IgD-negative memory B cell (primary cell): ENCODE measurements around the gene ATXN1. TPM values are rescaled to one million over a fixed set of nuclear protein-coding genes. Genes with fewer than 3 reads are reported as not detected.

Experiments
- H3K27ac Mint-ChIP-seq, 3 donors: one replicate each; pipeline ENCODE4 v1.8.0; 2020 to 2022; ENCODE audit warnings: mild to moderate bottlenecking in 3 of 3, mixed read lengths in 3 of 3, moderate library complexity in 1 of 3
- H3K27me3 Mint-ChIP-seq: one replicate; pipeline ENCODE4 v1.8.0; 2021; ENCODE audit warnings: mixed read lengths
- H3K36me3 Mint-ChIP-seq: one replicate; pipeline ENCODE4 v1.8.0; 2020; ENCODE audit warnings: mild to moderate bottlenecking, mixed read lengths
- H3K4me1 Mint-ChIP-seq, 3 donors: one replicate each; pipeline ENCODE4 v1.8.0; 2020 to 2022; ENCODE audit warnings: mixed read lengths in 3 of 3, mild to moderate bottlenecking in 1 of 3
- H3K4me3 Mint-ChIP-seq, 4 donors: one replicate each; pipeline ENCODE4 v1.8.0; 2020 to 2022; ENCODE audit warnings: mild to moderate bottlenecking in 4 of 4, mixed read lengths in 4 of 4, moderate library complexity in 3 of 4
- H3K9me3 Mint-ChIP-seq, 3 donors: one replicate each; pipeline ENCODE4 v1.8.0; 2020 to 2021; ENCODE audit warnings: mixed read lengths in 3 of 3, mild to moderate bottlenecking in 1 of 3
- polyA plus RNA-seq: library from polyadenylated mRNA; unstranded; fragments of 300-500 nt; fragmentation: Illumina TruSeq; gene quantifications from one replicate; pipeline ENCODE4 v1.2.3, GENCODE V29; 2021

Gene ATXN1
- polyA plus RNA-seq, 1 donor from 2014 or later, result 5.0 TPM

GRCh38 chr6:16438718-16439591 is 322.3 kb downstream of the ATXN1 start:
- H3K36me3 Mint-ChIP-seq, result peaks cover 8% of the 10 kb centered on the region
- peaks cover 6 to 27% (median 15%) of the 10 kb centered on the region in 3 donors for H3K4me1 Mint-ChIP-seq
- no peaks in the 10 kb centered on the region for H3K27me3 Mint-ChIP-seq
- H3K9me3 Mint-ChIP-seq, result peaks cover 0 to 4% (median 4%) of the 10 kb centered on the region in 3 donors
- H3K27ac Mint-ChIP-seq, result no peak overlapping the region
- no peak overlapping the region for H3K4me3 Mint-ChIP-seq

- Mint-ChIP-seq H3K4me3 (peak overlapping the region in 1 of 4 donors; percentile 67), H3K4me1 (peaks cover 8 to 35% (median 19%) of the 10 kb centered on the region in 3 donors), H3K27me3 (no peaks in the 10 kb centered on the region), H3K9me3 (peaks cover 0 to 4% (median 4%) of the 10 kb centered on the region in 3 donors), H3K36me3 (peaks cover 8% of the 10 kb centered on the region), H3K27ac (no peak overlapping the region)
These were observed 323.3 kb downstream of the ATXN1 start for GRCh38 chr6:16437984-16438383.

- Mint-ChIP-seq H3K27ac (peak overlapping the region in 1 of 3 donors; percentile 6), H3K36me3 (peaks cover 8% of the 10 kb centered on the region), H3K4me3 (no peak overlapping the region), H3K9me3 (peaks cover 0 to 4% (median 0%) of the 10 kb centered on the region in 3 donors), H3K27me3 (no peaks in the 10 kb centered on the region), H3K4me1 (peaks cover 16 to 42% (median 27%) of the 10 kb centered on the region in 3 donors)
These were observed 324.2 kb downstream of the ATXN1 start for GRCh38 chr6:16437095-16437494.

GRCh38 chr6:16436550-16436949 is 324.7 kb downstream of the ATXN1 start:
- Mint-ChIP-seq H3K4me1 (peaks cover 22 to 48% (median 33%) of the 10 kb centered on the region in 3 donors), H3K4me3 (no peak overlapping the region), H3K27me3 (no peaks in the 10 kb centered on the region), H3K36me3 (peaks cover 8% of the 10 kb centered on the region), H3K9me3 (peaks cover 0 to 4% (median 0%) of the 10 kb centered on the region in 3 donors), H3K27ac (peak overlapping the region in 2 of 3 donors; percentile 45 to 80)

GRCh38 chr6:16434885-16435284 is 326.4 kb downstream of the ATXN1 start:
- peaks cover 28 to 53% (median 42%) of the 10 kb centered on the region in 3 donors for H3K4me1 Mint-ChIP-seq
- no peak overlapping the region for H3K27ac Mint-ChIP-seq
- no peaks in the 10 kb centered on the region for H3K27me3 Mint-ChIP-seq
- H3K36me3 Mint-ChIP-seq, result peaks cover 9% of the 10 kb centered on the region
- H3K9me3 Mint-ChIP-seq, result peaks cover 0 to 4% (median 0%) of the 10 kb centered on the region in 3 donors
- peak overlapping the region in 1 of 4 donors; percentile 22 for H3K4me3 Mint-ChIP-seq

- peaks cover 0 to 4% (median 0%) of the 10 kb centered on the region in 3 donors for H3K9me3 Mint-ChIP-seq
- H3K36me3 Mint-ChIP-seq, result peaks cover 9% of the 10 kb centered on the region
- H3K4me3 Mint-ChIP-seq, result no peak overlapping the region
- H3K27ac Mint-ChIP-seq, result no peak overlapping the region
- H3K27me3 Mint-ChIP-seq, result no peaks in the 10 kb centered on the region
- H3K4me1 Mint-ChIP-seq, result peaks cover 27 to 50% (median 42%) of the 10 kb centered on the region in 3 donors
These were observed 327.8 kb downstream of the ATXN1 start for GRCh38 chr6:16433338-16433890.

- peaks cover 9% of the 10 kb centered on the region for H3K36me3 Mint-ChIP-seq
- peak overlapping the region in 1 of 3 donors; percentile 86 for H3K27ac Mint-ChIP-seq
- no peaks in the 10 kb centered on the region for H3K27me3 Mint-ChIP-seq
- peak overlapping the region; percentile 62 to 90 (median 66) for H3K4me3 Mint-ChIP-seq
- H3K4me1 Mint-ChIP-seq, result peaks cover 27 to 47% (median 42%) of the 10 kb centered on the region in 3 donors
- peaks cover 0 to 4% (median 0%) of the 10 kb centered on the region in 3 donors for H3K9me3 Mint-ChIP-seq
These were observed 328.9 kb downstream of the ATXN1 start for GRCh38 chr6:16432075-16433032.

GRCh38 chr6:16431106-16431505 is 330.2 kb downstream of the ATXN1 start:
- peaks cover 0 to 4% (median 0%) of the 10 kb centered on the region in 3 donors for H3K9me3 Mint-ChIP-seq
- H3K27me3 Mint-ChIP-seq, result no peaks in the 10 kb centered on the region
- H3K4me3 Mint-ChIP-seq, result peak overlapping the region in 3 of 4 donors; percentile 62 to 90 (median 63)
- peak overlapping the region in 2 of 3 donors; percentile 52 to 57 for H3K27ac Mint-ChIP-seq
- peaks cover 13% of the 10 kb centered on the region for H3K36me3 Mint-ChIP-seq
- H3K4me1 Mint-ChIP-seq, result peaks cover 30 to 41% (median 36%) of the 10 kb centered on the region in 3 donors

GRCh38 chr6:16430391-16431089 is 330.7 kb downstream of the ATXN1 start:
- peak overlapping the region in 2 of 4 donors; percentile 13 to 64 for H3K4me3 Mint-ChIP-seq
- H3K27ac Mint-ChIP-seq, result peak overlapping the region in 1 of 3 donors; percentile 57
- H3K9me3 Mint-ChIP-seq, result peaks cover 0 to 4% (median 0%) of the 10 kb centered on the region in 3 donors
- no peaks in the 10 kb centered on the region for H3K27me3 Mint-ChIP-seq
- H3K36me3 Mint-ChIP-seq, result peaks cover 16% of the 10 kb centered on the region
- H3K4me1 Mint-ChIP-seq, result peaks cover 30 to 40% (median 36%) of the 10 kb centered on the region in 3 donors

GRCh38 chr6:16429669-16430068 is 331.6 kb downstream of the ATXN1 start:
- Mint-ChIP-seq H3K4me3 (no peak overlapping the region), H3K4me1 (peaks cover 30 to 35% (median 34%) of the 10 kb centered on the region in 3 donors), H3K36me3 (peaks cover 8% of the 10 kb centered on the region), H3K27me3 (no peaks in the 10 kb centered on the region), H3K9me3 (no peaks in the 10 kb centered on the region), H3K27ac (no peak overlapping the region)

GRCh38 chr6:16427124-16427523 is 334.1 kb downstream of the ATXN1 start:
- H3K36me3 Mint-ChIP-seq, result peaks cover 8% of the 10 kb centered on the region
- H3K4me1 Mint-ChIP-seq, result peaks cover 23 to 31% (median 26%) of the 10 kb centered on the region in 3 donors
- peak overlapping the region in 1 of 3 donors; percentile 46 for H3K27ac Mint-ChIP-seq
- no peaks in the 10 kb centered on the region for H3K9me3 Mint-ChIP-seq
- peaks cover 2% of the 10 kb centered on the region for H3K27me3 Mint-ChIP-seq
- H3K4me3 Mint-ChIP-seq, result no peak overlapping the region

GRCh38 chr6:16425881-16426615 is 335.2 kb downstream of the ATXN1 start:
- no peak overlapping the region for H3K4me3 Mint-ChIP-seq
- H3K36me3 Mint-ChIP-seq, result peaks cover 8% of the 10 kb centered on the region
- no peaks in the 10 kb centered on the region for H3K9me3 Mint-ChIP-seq
- peaks cover 2% of the 10 kb centered on the region for H3K27me3 Mint-ChIP-seq
- H3K27ac Mint-ChIP-seq, result peak overlapping the region in 2 of 3 donors; percentile 0 to 86
- H3K4me1 Mint-ChIP-seq, result peaks cover 19 to 30% (median 22%) of the 10 kb centered on the region in 3 donors

GRCh38 chr6:16421462-16421960 is 339.7 kb downstream of the ATXN1 start:
- H3K9me3 Mint-ChIP-seq, result no peaks in the 10 kb centered on the region
- peaks cover 4% of the 10 kb centered on the region for H3K36me3 Mint-ChIP-seq
- H3K4me3 Mint-ChIP-seq, result peak overlapping the region; percentile 76 to 88 (median 85)
- H3K27ac Mint-ChIP-seq, result peak overlapping the region; percentile 96 to 100 (median 99)
- H3K27me3 Mint-ChIP-seq, result peaks cover 2% of the 10 kb centered on the region
- peaks cover 28 to 49% (median 37%) of the 10 kb centered on the region in 3 donors for H3K4me1 Mint-ChIP-seq
